VCaP (cell line): ENCODE data around the gene C20orf173.
"Not testable (repeated sequence)": the region's sequence is repeated elsewhere in the genome, so short reads cannot be mapped to it uniquely, and the experiment has no call there.

ENCODE experiments used
- H3K27ac ChIP-seq: fragments of 450-650 bp; 2 replicates; pipeline ENCODE4 v1.5.1; 2017
- CTCF ChIP-seq: fragments of 450-650 bp; conservative IDR thresholded peaks from 2 replicates; pipeline ENCODE4 v1.5.1; 2017; ENCODE audit warnings: mild to moderate bottlenecking, moderate library complexity

C20orf173 gene

GRCh38 chr20:35559042-35559693 lies 29.7 kb upstream of the C20orf173 start:
- no peak for TF ChIP-seq CTCF
- H3K27ac ChIP-seq = peak overlapping the region; percentile 21; the same call in 1 of the 2 replicates

- no peak for TF ChIP-seq CTCF
- H3K27ac ChIP-seq = no peak overlapping the region
Measured at GRCh38 chr20:35558451-35558850, 29.0 kb upstream of the C20orf173 start.

- no peak overlapping the region for H3K27ac ChIP-seq
- TF ChIP-seq CTCF = no peak
Measured at GRCh38 chr20:35556871-35557270, 27.4 kb upstream of the C20orf173 start.

DNA sequence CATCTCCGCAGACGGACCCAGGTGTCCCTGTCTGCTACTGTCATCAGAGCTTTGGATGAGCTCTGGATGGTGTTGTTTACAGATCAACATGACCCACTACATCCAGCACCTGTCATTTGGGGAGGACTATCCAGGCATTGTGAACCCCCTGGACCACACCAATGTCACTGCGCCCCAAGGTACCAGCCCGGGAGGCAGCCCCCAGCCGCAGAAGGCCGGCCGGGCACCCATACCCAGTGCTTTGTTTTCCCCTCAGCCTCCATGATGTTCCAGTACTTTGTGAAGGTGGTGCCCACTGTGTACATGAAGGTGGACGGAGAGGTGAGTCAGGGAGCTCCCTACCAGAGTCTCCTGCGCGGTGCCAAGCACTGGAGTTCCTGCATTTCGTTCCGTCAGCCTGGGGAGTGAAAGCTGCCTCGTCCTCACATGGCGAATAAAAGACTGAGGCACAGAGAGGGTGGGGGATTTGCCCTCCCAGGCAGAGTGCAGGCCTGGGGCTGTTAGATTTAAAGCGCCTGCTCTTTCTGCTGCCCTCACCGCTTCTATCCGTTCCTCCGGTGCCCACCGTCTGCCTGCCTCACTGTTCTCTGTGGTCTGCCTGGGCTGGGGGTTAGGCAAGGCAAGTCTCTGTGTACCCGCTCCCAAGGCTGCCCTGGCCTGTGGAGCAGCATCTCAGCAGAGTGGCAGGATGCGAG lies 26.6 kb upstream of the C20orf173 start:
- no peak for TF ChIP-seq CTCF
- no peak overlapping the region for H3K27ac ChIP-seq

DNA sequence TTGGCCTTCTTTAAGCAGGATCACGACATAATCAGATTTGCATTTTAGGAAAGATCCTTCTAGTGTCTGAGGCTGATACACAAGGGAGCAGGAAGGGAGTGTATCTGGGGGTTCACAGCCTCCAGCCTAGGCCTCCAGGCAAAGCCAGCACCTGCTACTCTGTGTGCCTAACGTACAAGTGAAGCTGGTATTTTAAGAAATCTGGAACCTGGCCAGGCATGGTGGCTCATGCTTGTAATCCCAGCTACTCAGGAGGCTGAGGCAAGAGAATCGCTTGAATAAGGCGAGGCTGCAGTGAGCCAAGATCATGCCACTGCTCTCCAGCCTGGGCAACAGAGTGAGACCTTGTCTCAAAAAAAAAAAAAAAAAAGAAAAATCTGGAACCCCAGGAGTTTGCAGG lies 26.0 kb upstream of the C20orf173 start:
- H3K27ac ChIP-seq = not testable (repeated sequence)

- TF ChIP-seq CTCF = no peak
- no peak overlapping the region for H3K27ac ChIP-seq
Measured at GRCh38 chr20:35552914-35553313, 23.5 kb upstream of the C20orf173 start.

DNA sequence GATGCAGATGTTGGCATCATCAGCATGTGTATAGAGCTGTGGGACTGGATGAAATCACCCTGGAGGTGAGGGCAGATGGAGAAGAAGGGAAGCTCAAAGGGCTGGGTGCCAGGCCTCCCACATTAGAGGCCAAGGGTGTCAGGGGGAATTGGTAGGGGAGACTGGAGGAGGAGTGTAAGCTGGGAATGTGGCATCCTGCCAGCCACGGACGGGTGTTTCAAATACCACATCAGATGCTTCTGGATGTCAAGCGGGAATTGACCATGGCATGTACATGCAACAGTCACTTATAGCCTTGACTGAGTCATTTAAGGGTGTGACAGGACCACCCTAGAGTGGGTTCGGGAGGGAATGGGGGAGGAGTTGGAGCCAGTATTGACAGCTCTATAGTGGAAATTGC lies 22.1 kb upstream of the C20orf173 start:
- H3K27ac ChIP-seq = no peak overlapping the region
- TF ChIP-seq CTCF = no peak

DNA sequence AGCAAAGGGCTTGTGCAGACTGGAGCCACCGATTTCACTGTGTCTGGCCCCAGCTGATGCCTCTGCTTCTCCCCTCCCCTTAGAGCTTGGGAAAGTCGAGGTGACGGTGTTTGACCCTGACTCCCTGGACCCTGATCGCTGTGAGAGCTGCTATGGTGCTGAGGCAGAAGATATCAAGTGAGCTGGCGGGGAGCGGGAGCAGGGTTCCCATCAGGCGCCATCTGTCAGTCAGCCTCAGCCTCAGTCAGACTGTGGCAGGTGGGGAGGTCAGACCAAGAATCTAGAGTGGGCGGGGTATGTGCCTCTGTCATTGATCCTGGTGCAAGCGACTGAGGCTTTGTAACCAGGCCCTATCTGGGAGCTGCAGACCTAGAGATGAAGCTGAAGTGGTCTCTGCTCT lies 17.9 kb upstream of the C20orf173 start:
- no peak overlapping the region for H3K27ac ChIP-seq

More for the DNA sequence above, 17.9 kb upstream of the C20orf173 start:
- TF ChIP-seq CTCF = no peak
